ENCODE data around the gene PLEKHA6.
"Not testable (repeated sequence)": the region's sequence is repeated elsewhere in the genome, so short reads cannot be mapped to it uniquely, and the experiment has no call there.

The PLEKHA6 gene

DNA sequence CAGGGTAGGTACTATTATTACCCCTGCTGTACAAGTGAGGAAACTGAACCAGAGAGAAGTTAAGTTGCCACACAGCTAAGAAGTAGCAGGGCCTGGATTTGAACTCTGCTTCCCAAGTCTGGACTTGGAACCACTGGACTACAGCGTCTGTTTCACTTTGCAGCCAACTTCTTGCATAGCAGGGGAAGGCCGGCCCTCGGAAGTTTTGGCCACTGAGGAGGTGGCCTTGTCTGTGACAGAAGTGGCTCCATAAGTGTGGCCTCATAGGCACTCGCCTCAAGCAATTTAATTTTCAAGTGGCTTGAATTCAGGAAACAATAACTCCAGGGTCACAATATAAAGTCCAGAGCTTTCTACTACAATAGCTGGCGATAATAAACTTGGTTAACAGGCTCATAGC, 41.4 kb downstream of the PLEKHA6 start:
- DNase-seq (ENCODE audit: extremely low spot score, insufficient read length, low read depth) (no peak), FAIRE-seq (no peak)

DNA sequence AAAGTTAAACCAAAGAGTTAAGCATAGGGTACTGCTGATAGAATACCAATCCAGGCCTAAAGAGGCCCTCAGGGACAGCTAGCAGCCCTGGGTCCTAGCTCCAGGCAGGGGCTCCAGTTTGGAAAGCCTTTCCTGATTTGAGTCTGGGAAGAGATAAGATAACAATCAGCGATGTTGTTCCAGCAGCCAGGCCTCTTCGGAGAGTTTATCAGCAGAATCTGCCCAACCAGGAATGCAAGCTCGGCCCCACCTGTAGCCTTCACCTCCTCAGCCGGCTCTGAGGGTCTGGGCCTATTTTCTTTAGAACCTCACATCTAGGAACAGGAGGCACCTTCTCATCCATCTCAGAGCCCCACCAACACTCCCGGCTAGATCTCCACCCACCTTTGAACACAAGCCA, 42.6 kb downstream of the PLEKHA6 start:
- DNase-seq (ENCODE audit: extremely low spot score, insufficient read length, low read depth), result no peak
- no peak for FAIRE-seq

DNA sequence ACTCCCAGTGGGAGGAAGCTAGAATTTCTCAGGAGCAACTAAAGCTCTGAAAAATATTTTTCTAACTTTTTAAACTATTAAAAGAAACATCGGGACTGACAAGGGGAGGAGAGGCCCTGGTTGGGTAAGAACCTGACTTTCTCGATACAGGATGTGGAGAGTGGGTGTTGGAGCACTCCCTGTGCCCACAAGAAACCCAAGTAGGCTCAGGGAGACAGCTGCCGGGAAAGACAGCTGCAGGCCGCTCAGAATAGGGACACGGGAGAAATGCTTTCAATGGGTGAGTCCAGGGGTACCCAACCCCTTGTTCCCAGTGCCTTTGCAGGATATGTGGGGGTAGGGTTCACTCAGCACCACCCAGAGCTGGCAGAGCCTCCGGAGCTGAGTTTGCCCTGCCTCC, 43.6 kb downstream of the PLEKHA6 start:
- FAIRE-seq (no peak), DNase-seq (ENCODE audit: extremely low spot score, insufficient read length, low read depth) (no peak)

DNA sequence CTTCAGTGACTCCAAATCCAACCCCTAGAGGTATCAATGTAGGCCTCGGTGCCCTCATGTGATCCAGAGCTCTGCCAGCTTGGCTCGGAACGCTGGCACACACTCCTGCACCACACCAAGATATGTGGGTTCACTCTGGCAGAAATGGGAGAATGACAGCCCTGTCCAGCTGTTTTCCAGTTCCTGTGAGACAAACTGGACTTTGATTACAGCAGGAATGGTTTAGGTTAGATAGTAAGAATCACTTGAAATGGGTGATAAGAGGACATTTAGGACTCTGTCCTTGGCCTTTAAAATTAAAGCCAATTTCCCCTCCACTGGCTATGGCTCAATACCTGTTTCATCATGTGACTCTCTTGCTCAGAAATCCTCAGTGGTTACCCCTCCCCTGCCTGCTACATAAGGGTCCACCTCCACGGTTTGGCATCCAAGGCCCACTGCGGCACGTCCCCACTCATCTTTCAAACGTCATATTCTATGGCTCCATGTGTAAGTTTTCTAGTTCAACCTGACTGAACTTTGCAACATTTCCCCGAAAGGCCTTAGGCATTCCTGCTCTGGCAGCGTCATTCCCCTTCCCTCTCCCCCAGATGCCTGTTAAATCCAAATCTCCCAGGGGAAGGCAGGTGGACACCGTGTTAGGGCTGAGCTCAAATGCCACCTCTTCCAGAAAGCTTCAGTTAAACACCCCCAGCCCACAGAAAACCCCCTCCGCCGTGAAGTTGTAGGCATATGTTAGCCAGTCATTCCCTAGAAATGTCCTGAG, 44.7 kb downstream of the PLEKHA6 start:
- no peak for DNase-seq (ENCODE audit: extremely low spot score, insufficient read length, low read depth)
- FAIRE-seq, result no peak

DNA sequence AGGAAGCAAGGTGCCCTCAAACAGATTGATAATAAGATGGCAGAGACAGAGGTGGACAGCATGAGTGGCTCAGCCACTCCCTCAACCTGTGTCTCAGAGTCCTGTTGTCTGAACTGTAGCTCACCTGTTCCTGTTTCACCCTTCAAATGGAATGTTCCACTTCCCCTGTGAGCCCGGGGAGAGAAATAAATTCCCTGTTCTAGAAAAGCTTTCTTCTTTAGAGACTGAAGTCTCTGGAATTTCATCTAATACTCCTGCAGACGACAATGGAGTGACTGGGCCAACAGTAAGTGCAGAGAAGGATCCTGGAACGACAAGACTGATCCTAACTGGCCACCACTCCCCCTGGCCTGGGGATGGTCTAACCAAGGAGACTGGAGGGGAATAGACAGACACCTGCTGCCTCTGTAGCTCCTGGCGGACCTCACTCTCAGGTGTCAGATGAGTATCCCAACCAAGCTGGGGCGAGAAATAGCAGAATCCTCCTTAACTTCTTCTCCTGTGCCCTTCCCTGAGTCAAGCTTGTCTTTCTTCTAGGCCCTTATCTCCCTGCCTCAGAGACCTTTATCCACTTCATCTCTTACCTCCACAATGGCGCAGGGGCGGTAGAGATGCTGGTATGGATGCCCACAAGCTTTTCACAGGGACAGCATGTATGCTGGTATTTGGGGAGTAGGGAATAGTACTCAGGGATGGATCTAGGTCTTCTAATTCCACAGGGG, 45.4 kb downstream of the PLEKHA6 start:
- no peak for DNase-seq (ENCODE audit: extremely low spot score, insufficient read length, low read depth)
- FAIRE-seq, result no peak

DNA sequence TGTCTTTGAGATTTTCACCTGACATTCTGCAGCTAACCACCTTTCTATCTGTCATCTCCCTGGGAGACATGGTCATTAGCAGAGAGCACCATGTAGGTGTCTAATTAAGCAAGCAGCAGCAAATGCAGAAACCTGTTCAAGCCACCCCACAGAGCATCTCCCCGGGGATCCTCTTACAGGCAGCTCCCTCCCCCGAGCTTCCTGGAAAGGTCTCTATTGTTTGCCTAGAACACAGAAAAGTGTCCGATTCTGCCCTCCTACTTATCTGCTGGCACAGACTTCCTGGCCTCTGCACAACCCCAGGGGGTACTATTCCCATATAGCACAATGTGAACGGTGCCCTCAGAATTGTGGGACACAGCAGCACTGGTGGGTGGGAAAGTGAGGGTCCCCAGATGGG, 46.1 kb downstream of the PLEKHA6 start:
- DNase-seq (ENCODE audit: extremely low spot score, insufficient read length, low read depth) (no peak), FAIRE-seq (no peak)

DNA sequence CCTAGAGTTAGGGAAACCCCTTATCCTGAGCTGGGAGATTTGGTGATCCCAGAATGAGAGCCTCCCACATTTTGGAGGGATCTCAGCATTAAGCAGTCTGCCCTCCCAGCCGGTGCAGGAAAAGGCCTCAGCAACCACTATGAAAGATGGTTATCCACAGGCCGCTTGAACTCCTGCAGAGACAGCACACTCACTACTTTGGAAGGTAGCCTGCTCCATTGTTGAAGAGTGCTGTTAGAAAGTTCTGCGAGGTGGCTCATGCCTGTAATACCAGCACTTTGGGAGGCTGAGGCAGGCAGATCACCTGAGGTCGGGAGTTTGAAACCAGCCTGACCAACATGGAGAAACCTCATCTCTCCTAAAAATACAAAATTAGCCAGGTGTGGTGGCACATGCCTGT, 48.8 kb downstream of the PLEKHA6 start:
- DNase-seq (ENCODE audit: extremely low spot score, insufficient read length, low read depth); FAIRE-seq: not testable (repeated sequence)

DNA sequence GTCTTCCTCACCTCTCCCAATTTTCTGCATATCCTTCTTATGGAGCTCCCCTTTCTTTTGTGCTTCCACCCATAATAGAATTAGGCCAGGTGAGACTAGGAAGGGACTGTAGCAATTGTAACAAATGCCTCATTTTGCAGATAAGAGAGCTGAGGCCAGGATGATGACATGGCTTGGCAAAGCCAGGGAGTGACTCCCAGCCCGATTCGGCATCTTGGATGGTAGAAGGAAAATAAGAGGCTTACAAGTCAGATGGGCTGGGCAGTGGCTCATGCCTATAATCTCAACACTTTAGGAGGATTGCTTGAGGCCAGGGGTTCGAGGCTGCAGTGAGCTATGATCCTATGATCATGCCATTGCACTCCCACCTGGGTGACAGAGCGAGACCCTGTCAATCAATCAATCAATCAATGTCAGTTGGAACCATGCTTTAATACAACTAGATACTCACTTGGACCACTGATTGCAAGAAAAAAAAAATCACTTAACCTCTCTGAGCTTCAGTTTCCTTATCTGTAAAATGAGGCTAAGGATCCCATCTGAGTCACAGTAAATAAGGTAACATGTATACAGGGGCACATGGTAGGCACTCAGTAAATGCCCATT, 51.6 kb downstream of the PLEKHA6 start:
- FAIRE-seq, result no peak
- DNase-seq (ENCODE audit: extremely low spot score, insufficient read length, low read depth), result no peak

DNA sequence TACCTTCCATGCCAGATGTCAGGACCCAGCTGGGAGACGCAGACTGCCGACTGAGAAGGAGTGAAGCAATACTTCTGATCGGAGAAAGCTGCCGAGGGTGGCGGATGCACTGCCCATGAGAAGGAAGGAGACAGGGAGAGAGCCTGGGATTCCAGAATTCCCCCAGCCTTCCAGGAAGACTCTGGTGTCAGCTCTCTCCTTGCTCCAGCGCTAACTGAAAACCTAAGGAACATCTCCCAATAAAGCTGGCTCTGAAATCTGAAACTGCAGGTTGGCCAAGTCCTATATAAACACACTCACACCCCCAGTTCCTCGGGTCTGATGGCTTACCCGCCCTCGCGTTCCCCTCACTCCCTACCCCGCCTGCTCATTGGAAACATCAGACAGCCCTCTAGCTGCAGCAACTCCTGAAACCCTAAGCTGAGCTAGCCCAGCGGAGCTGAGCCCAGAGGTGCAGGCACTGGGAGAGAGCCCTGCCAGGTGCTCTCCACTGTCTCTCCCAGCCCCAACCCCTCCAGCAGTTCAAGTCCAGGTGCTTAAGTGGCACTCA, 52.3 kb downstream of the PLEKHA6 start:
- FAIRE-seq (no peak), DNase-seq (ENCODE audit: extremely low spot score, insufficient read length, low read depth) (no peak)

DNA sequence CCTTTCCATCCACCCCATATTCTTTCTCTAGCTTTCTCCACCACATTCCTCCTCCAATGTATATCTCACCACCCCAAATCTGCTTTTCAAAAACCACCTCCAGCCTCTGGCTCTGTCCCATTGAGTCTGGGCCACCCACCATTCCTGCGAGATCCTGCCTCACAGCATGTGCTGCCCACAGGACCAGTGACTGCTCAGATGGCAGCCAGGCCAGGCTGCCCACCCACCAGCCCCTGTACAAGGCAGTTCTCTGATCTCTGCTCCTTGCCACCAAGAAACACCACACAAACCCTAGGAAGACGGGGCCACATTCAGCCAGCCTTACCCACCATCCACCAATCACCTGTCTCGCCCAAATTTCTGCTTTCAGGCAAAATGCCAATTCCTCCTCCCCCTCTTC, 53.7 kb downstream of the PLEKHA6 start:
- DNase-seq (ENCODE audit: extremely low spot score, insufficient read length, low read depth) (no peak), FAIRE-seq (no peak)

DNA sequence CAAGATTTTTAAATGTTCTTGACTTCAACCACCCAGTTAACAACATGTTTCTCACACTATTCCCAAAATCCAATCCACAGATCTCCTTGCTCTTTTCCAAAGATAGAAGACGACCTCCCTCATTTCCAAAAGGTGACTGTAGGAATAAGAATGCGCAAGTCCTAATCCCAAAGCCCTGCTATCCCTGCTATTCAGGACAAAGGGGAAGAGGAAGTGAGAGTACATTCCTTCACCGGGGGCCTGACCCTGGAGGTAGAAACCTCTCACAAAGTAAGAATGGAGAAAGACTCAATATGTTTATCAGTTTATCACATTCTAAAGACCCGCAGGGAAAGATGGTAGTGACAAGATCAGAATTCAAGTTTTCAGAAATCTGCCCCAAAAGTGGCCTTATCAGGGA, 55.7 kb downstream of the PLEKHA6 start:
- no peak for DNase-seq (ENCODE audit: extremely low spot score, insufficient read length, low read depth)
- FAIRE-seq, result no peak

DNA sequence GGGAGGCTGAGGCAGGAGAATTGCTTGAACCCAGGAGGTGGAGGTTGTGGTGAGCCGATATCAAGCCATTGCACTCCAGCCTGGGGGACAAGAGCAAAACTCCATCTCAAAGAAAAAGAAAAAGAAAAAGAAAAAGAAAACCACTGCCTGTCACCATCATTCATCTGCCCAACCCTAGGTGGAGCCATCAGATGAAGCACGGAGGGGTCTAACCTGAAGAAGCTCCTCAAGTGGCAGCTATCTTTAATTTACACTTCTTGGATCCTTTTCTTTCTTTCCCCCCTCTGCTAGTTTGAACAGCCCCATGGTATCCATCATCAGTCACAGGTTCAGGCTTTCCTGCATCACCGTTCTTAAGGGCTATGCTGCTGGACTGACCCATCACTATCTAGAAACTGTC, 57.0 kb downstream of the PLEKHA6 start:
- FAIRE-seq (no peak), DNase-seq (ENCODE audit: extremely low spot score, insufficient read length, low read depth) (no peak)

DNA sequence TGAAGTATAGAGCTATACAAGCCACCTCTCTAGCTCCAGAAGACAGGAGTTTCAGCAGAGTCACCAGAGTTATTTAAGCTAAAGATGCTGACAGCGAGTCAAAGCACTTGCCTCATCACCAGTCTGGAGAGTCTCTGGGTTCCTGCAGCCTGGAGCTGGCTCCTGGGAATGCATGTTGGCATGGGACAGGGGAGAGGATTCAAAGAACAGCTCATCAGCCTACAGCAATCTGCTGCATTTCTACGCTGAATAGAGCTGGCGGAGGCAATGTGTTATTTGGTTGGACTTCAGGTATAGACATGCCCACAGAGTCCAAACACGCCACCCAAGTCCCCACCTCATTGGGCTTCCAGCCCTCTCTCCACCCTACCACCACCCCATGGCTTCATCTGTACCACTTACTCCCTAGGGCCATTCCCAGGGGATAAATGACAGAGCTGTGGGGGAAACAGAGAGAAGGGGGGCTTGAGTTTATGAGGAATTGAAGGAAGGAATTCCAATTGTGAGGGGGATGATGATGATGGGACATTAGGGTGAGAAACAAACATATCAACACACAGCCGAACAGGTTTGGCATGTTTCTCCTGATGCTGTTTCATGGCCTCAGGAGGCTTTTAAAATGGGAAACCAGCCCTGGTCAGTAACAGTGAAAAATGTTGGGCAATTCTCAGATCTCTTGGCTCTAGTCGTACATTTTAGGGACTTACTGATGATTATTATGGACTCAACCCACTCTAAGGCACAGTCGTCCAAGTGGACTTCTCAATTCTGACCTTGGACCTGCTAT, 58.4 kb downstream of the PLEKHA6 start:
- DNase-seq (ENCODE audit: extremely low spot score, insufficient read length, low read depth), result no peak

DNA sequence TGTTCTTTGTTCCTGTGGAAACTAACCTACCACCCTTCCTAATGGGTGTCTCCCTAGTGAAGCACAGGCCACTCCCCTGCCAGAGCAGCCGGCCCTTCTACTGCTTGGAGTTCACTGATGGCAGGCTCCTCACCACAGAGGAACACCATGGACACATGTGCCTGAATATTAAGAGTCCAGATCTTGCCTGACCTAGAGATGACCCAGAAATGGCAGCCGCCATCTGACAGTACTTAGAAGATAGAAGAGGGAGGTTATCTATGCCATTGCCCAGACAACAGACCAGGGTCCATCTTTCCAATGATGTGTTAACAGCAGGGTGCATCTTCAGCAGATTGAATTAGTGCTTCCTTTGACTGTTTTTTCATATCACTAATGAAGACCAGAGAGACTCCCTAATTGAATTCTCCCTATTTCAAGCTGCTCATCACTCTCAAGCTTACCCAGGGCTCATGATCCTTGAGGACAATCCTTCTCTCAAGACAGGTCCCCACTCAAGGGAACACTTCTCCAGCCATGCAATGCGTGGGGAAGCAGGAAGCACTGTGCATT, 59.8 kb downstream of the PLEKHA6 start:
- FAIRE-seq (no peak), DNase-seq (ENCODE audit: extremely low spot score, insufficient read length, low read depth) (no peak)

More for the DNA sequence above, 58.4 kb downstream of the PLEKHA6 start:
- no peak for FAIRE-seq

DNA sequence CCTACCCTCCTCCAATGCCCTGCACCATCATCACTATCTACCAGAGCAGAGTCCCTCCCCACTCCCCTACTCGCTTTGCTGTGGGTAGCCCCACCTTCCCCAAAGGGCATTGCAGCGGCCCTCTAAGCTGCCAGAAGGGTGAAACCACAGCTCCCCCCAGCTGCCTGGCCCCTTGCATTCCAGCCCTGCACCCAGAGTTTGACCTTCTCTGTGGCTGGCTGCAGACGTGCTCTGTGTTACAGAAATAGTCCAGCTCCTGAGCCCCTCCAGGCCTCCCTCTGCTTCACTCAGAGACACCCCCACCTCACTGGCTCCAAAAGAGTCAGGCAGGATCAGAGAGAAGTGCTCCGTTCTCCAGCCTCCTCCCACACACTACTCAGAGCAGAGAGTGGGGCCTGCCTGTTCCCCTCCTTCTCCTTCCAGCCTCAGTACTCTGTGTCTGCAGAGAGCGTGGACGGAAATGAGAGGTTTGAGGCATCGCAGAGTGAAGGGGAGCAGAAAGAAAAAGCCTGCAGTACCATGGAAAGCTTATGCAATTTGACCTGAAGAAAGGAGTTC, 63.2 kb downstream of the PLEKHA6 start:
- DNase-seq (ENCODE audit: extremely low spot score, insufficient read length, low read depth) (no peak), FAIRE-seq (no peak)

DNA sequence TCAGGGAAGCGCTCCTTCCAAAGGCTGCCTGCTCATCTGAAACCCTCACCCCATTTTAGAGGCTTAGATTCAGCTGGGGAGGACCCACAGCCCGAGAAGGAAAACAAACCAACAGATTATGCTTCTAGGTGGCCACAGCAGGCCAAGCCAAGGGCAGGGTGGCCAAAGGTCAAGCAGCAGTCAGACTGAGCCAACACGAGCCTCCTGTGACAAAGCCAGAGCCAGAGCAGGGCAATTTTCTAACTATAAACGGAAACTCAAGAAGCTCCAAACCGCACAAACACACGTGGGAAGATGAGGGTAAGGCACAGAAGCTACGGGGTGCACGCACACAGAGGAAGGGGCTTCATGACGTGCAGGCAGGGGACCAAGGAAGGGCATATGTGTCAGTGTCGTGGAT, 64.1 kb downstream of the PLEKHA6 start:
- DNase-seq (ENCODE audit: extremely low spot score, insufficient read length, low read depth) (no peak), FAIRE-seq (no peak)

DNA sequence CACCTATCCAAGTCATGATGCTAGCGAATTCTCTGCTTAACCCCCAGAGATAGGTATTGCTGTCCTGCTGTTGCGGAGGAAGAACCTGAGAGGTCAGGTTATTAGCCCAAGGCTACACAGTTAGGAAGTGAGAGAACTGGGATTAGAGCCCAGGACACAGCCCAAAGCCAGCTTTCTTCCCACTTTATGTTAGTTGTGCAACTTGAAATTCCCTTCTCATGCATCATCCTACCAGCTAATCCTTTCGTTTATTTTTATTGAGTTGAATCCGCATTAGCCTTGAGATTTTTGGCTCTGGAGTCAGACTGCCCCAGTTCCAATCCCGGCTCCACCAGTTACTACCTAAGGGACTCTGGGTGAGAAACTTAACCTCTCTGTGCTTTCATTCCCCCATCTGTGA, 65.4 kb downstream of the PLEKHA6 start:
- DNase-seq (ENCODE audit: extremely low spot score, insufficient read length, low read depth), result no peak
- no peak for FAIRE-seq

DNA sequence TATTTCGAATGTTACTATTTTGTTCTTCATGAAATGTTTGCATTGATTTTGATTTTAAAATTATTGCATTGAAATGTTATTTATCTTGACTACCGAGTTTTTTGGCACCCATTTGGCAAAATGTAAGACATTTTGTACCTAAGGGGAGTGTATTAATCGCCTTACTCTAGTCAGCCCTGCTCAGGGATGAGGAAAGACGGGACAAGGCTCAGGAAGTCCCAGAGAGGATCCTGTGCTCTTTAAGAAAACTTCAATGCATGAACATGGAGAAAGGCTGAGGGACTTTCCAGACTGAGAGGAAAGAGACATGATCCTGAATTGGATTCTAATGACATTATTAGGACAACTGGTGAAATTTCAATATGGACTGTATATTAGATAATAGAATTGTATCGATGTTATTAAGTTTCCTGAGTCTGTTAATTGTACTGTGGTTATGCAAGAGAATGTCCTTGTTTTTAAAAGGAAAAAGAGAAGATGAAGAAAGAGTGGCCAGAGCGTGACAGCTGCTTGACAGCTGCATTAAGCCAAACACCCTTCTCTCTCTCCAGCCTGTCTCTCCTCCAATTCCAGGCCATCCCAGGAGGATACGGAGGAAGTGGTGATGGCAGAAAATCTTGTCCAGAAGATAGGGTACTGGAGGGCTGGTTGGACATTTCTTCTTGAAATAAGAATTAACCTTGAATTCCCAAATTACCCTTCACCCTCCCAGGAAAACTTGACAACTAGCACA, 66.0 kb downstream of the PLEKHA6 start:
- DNase-seq (ENCODE audit: extremely low spot score, insufficient read length, low read depth) (no peak), FAIRE-seq (no peak)

DNA sequence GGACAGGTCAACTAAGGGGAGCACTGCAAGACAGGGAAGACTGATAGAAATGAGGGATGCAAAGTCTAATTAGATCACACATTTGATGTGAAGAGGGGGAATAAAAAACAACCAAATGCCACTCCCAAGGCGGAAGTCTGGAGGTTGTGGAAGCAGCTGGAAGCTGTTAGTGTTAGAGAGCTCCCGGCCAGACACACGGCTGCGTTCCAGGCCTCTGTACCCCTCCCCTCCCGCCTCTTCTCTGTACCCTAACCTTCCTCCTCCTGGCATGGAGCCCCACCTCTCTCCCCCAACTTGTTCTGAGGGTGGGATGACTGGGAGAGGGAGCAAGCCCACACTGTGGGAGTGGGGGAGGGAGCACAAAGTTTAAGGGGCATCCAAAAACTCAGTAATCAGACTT, 67.0 kb downstream of the PLEKHA6 start:
- DNase-seq (ENCODE audit: extremely low spot score, insufficient read length, low read depth) (no peak), FAIRE-seq (no peak)

Measured in GM18507 (cell line).